Measurements from ENCODE around the gene C1GALT1.

Gene C1GALT1

GRCh38 chr7:7272294-7272693 is 90.0 kb downstream of the C1GALT1 start:
- no peak for DNase-seq (ENCODE audit: low read depth)

- DNase-seq (ENCODE audit: low read depth), result no peak
These were observed 92.4 kb downstream of the C1GALT1 start for GRCh38 chr7:7274782-7275181.

- DNase-seq (ENCODE audit: low read depth), result no peak
These were observed 93.8 kb downstream of the C1GALT1 start for GRCh38 chr7:7276161-7276560.

GRCh38 chr7:7290429-7291122 is 108.2 kb downstream of the C1GALT1 start:
- DNase-seq (ENCODE audit: low read depth), result no peak

DNA sequence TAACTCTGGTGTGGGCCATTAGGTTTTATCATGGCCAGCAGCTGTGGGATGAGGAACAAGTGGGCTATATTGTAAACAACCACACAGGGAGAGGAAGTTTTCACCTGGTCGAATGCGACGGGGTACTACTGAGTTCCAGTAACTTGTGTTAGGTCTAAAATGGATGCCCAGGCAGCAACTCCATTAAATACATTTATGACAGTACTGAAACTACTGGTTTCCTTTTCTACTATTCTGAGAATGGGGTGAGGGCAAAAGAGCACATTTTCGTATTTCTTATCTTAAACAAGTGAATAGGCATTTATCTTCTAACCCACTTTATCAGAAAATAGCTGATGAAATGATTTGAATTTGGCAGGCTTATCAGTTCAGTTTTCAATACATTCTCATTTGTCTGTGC is 109.7 kb downstream of the C1GALT1 start:
- no peak for DNase-seq (ENCODE audit: low read depth)

GRCh38 chr7:7292608-7293007 is 110.3 kb downstream of the C1GALT1 start:
- no peak for DNase-seq (ENCODE audit: low read depth)

- DNase-seq (ENCODE audit: low read depth), result no peak
These were observed 110.7 kb downstream of the C1GALT1 start for GRCh38 chr7:7293092-7293491.

DNA sequence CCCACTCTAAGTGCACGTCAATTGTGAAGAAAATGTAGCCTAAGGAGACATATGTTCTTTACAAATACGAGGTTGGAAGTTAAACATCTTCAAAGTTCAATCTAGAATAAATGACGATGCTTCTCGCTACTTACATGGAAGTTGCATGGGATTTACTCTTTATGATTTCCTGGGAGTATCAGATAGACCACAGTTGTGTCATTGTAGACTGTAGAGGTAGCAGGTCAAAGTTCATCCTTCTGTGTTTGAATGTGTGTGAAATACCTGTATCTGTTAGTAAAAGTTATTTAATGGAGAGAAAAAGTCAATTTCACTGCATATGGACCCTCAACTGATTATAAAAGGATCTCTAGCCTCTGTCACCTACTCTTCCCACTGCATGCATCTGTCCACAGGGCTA is 112.6 kb downstream of the C1GALT1 start:
- DNase-seq (ENCODE audit: low read depth), result no peak

Data from stimulated activated CD8-positive, alpha-beta memory T cell treated with anti-CD3 and anti-CD28 coated beads, Interleukin-15, amount 100 ng/mL, for 24 hours (primary cell).